ENCODE measurements around the gene PTTG1IP.

DNA sequence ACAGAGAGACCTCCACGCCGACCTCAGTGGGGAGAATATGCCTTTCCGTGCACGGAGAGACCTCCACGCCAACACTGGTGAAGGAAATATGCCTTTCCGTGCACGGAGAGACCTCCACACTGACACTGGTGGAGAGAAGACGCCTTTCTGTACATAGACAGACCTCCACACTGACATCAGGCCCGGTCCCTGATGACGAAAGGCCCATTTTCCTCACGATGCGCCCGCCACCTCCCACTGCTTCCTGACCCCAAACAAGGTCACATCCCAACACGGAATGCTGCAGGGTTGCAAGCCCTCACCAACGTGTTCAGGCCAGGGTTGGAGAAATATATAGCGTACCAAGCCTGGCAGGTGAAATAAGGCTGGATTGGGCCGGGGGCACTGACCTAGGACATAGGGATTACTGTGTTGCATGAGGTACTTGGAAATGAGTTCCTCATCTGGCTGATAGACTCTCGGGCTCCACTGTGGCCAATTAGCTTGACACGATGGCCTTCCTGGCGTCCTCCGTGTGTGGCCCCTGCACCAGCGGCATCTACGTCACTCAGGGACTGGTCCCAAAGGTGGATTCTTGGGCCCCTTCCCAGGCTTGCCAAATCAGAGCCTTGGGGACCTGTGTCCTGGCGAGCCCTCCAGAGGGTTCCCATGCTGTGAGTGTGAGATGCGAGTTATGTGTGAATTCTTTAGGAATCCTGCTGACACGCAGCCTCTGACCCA, 39.1 kb downstream of the PTTG1IP start:
- TF ChIP-seq, protein P1, sequence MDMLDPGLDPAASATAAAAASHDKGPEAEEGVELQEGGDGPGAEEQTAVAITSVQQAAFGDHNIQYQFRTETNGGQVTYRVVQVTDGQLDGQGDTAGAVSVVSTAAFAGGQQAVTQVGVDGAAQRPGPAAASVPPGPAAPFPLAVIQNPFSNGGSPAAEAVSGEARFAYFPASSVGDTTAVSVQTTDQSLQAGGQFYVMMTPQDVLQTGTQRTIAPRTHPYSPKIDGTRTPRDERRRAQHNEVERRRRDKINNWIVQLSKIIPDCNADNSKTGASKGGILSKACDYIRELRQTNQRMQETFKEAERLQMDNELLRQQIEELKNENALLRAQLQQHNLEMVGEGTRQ (IDR thresholded peaks at IDR 0.05; ENCODE audit: low read depth, low read length): no peak
- TF ChIP-seq RFX5 (IDR thresholded peaks at IDR 0.05; ENCODE audit: low read depth, low read length) (no peak), POLR2A (IDR thresholded peaks at IDR 0.05; ENCODE audit: low read depth, low read length) (no peak), MAZ (IDR thresholded peaks at IDR 0.05; ENCODE audit: borderline replicate concordance, low read depth, low read length) (no peak), FOS (IDR thresholded peaks at IDR 0.05; ENCODE audit: low read depth, low read length) (no peak), CEBPB (IDR thresholded peaks at IDR 0.05; ENCODE audit: low read depth, low read length) (no peak)
- TF ChIP-seq, protein P2, sequence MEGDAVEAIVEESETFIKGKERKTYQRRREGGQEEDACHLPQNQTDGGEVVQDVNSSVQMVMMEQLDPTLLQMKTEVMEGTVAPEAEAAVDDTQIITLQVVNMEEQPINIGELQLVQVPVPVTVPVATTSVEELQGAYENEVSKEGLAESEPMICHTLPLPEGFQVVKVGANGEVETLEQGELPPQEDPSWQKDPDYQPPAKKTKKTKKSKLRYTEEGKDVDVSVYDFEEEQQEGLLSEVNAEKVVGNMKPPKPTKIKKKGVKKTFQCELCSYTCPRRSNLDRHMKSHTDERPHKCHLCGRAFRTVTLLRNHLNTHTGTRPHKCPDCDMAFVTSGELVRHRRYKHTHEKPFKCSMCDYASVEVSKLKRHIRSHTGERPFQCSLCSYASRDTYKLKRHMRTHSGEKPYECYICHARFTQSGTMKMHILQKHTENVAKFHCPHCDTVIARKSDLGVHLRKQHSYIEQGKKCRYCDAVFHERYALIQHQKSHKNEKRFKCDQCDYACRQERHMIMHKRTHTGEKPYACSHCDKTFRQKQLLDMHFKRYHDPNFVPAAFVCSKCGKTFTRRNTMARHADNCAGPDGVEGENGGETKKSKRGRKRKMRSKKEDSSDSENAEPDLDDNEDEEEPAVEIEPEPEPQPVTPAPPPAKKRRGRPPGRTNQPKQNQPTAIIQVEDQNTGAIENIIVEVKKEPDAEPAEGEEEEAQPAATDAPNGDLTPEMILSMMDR (conservative IDR thresholded peaks at IDR 0.05; ENCODE audit: low read depth, low read length): no peak

All from IMR-90 (cell line).